Inflammatory macrophage (primary cell): ENCODE results near the gene TRPM2.
"Not testable (repeated sequence)": the region's sequence is repeated elsewhere in the genome, so short reads cannot be mapped to it uniquely, and the experiment has no call there.

Experiments
- DNase-seq, 2 donors: peaks; one replicate each; pipeline ENCODE4 v3.0.0-alpha.2; 2020 to 2022

The TRPM2 gene

GRCh38 chr21:44375281-44375651 is 21.8 kb downstream of the TRPM2 start:
- DNase-seq, result peak; percentile 84 to 88

- no peak for DNase-seq
Observed at GRCh38 chr21:44375761-44376241, 22.4 kb downstream of the TRPM2 start.

GRCh38 chr21:44376606-44377005 is 23.2 kb downstream of the TRPM2 start:
- no peak for DNase-seq

- DNase-seq, result no peak
Observed at GRCh38 chr21:44377201-44377921, 23.9 kb downstream of the TRPM2 start.

- DNase-seq, result no peak
Observed at GRCh38 chr21:44377922-44378645, 24.7 kb downstream of the TRPM2 start.

GRCh38 chr21:44378646-44379514 is 25.5 kb downstream of the TRPM2 start:
- DNase-seq, result no peak

- DNase-seq, result no peak
Observed at GRCh38 chr21:44379515-44379848, 26.1 kb downstream of the TRPM2 start.

- DNase-seq, result no peak
Observed at GRCh38 chr21:44379991-44380865, 26.8 kb downstream of the TRPM2 start.

GRCh38 chr21:44380876-44381275 is 27.5 kb downstream of the TRPM2 start:
- no peak for DNase-seq

GRCh38 chr21:44381874-44382273 is 28.5 kb downstream of the TRPM2 start:
- DNase-seq, result no peak

GRCh38 chr21:44382536-44382935 is 29.1 kb downstream of the TRPM2 start:
- no peak for DNase-seq

GRCh38 chr21:44383216-44383615 is 29.8 kb downstream of the TRPM2 start:
- DNase-seq, result no peak

- DNase-seq, result no peak
Observed at GRCh38 chr21:44384968-44385367, 31.5 kb downstream of the TRPM2 start.

- DNase-seq, result no peak
Observed at GRCh38 chr21:44389335-44389734, 35.9 kb downstream of the TRPM2 start.

GRCh38 chr21:44390886-44391285 is 37.5 kb downstream of the TRPM2 start:
- no peak for DNase-seq

- peak; percentile 72 to 74 for DNase-seq
Observed at GRCh38 chr21:44391345-44392091, 38.1 kb downstream of the TRPM2 start.

- DNase-seq, result no peak
Observed at GRCh38 chr21:44392185-44392584, 38.8 kb downstream of the TRPM2 start.

- no peak for DNase-seq
Observed at GRCh38 chr21:44392916-44393315, 39.5 kb downstream of the TRPM2 start.

- no peak for DNase-seq
Observed at GRCh38 chr21:44394733-44395132, 41.3 kb downstream of the TRPM2 start.

GRCh38 chr21:44395260-44395659 is 41.8 kb downstream of the TRPM2 start:
- no peak for DNase-seq

GRCh38 chr21:44396803-44397202 is 43.4 kb downstream of the TRPM2 start:
- DNase-seq, result not testable (repeated sequence)
